Tibial nerve (tissue), 4 donors: ENCODE results near the gene ZNF613. TPM values are rescaled to one million over a fixed set of nuclear protein-coding genes. Genes with fewer than 3 reads are reported as not detected.

Experiments used
- DNase-seq, 2 donors: peaks; one replicate each; pipeline ENCODE4 v3.0.0-alpha.2; 2019; ENCODE audit warnings: low spot score in 2 of 2
- H3K27ac ChIP-seq, 4 donors: fragments of 200-600 bp; sonication (generic) in 3 of 4; one replicate each; pipeline ENCODE4 v1.5.1; 2017 to 2019; ENCODE audit warnings: mild to moderate bottlenecking in 1 of 4
- H3K27me3 ChIP-seq, 2 donors: fragments of 200-600 bp; sonication (generic) in 1 of 2; one replicate each; pipeline versions ENCODE4 v1.5.1 to v1.6.0; 2017 to 2019
- H3K36me3 ChIP-seq, 3 donors: fragments of 200-600 bp; sonication (generic); one replicate each; pipeline ENCODE4 v1.5.1; 2018 to 2019
- H3K4me1 ChIP-seq, 4 donors: fragments of 200-600 bp; sonication (generic) in 3 of 4; one replicate each; pipeline ENCODE4 v1.5.1; 2017 to 2019
- H3K4me3 ChIP-seq, 4 donors: fragments of 200-600 bp; sonication (generic) in 3 of 4; one replicate each; pipeline ENCODE4 v1.5.1; 2017 to 2019; ENCODE audit warnings: mild to moderate bottlenecking in 1 of 4, moderate library complexity in 1 of 4
- H3K9me3 ChIP-seq, 4 donors: fragments of 200-600 bp; sonication (generic) in 3 of 4; one replicate each; pipeline ENCODE4 v1.5.1; 2017 to 2019
- CTCF ChIP-seq, 5 experiments: fragments of 200-600 bp in 3 of 5; fragments of 450-650 bp in 2 of 5; sonication (generic) in 3 of 5; IDR thresholded peaks; one replicate each; pipeline ENCODE4 v1.5.1; 2016 to 2019; ENCODE audit warnings: antibody characterized with exemption in 5 of 5, mild to moderate bottlenecking in 3 of 5, moderate library complexity in 2 of 5
- EP300 ChIP-seq, 2 donors: sonication (generic); formaldehyde crosslinking; IDR thresholded peaks; one replicate each; pipeline ENCODE4 v1.6.1; 2017; ENCODE audit warnings: antibody characterized with exemption in 2 of 2, mild to moderate bottlenecking in 1 of 2
- POLR2A ChIP-seq, 2 donors: fragments of 450-650 bp; IDR thresholded peaks; one replicate each; pipeline ENCODE4 v1.6.1; 2017; ENCODE audit warnings: antibody characterized with exemption in 2 of 2, mild to moderate bottlenecking in 2 of 2, moderate library complexity in 2 of 2
- WGBS, 2 donors: methylation state at CpG; one replicate each; pipeline ENCODE4 v1.1.5; 2018; 5-methylcytosine and 5-hydroxymethylcytosine counted together
- total RNA-seq, 4 donors: library from RNA; depleted of rRNA; stranded (reverse); fragments of >200 nt; gene quantifications; one replicate each; pipeline ENCODE4 v1.1.0, GENCODE V29; 2016

The ZNF613 gene
- total RNA-seq, 4 donors from 2014 or later = 5.9 to 8.5 (median 7.5) TPM

GRCh38 chr19:51919606-51920005 lies 7.7 kb upstream of the ZNF613 start:
- no peak overlapping the region for H3K27ac ChIP-seq
- no peaks in the 10 kb centered on the region for H3K4me1 ChIP-seq
- no peak for DNase-seq
- H3K9me3 ChIP-seq = peaks cover 0 to 98% (median 30%) of the 10 kb centered on the region in 4 donors
- peaks cover 0 to 5% (median 0%) of the 10 kb centered on the region in 3 donors for H3K36me3 ChIP-seq
- TF ChIP-seq EP300 (IDR thresholded peaks at IDR 0.05) = no peak
- TF ChIP-seq CTCF (IDR thresholded peaks at IDR 0.05) = no peak
- no peak for TF ChIP-seq POLR2A (IDR thresholded peaks at IDR 0.05)
- no peaks in the 10 kb centered on the region for H3K27me3 ChIP-seq
- H3K4me3 ChIP-seq = no peak overlapping the region
- 91 to 92% methylated on average over 3 of the region's 3 CpGs for WGBS, 2 donors

GRCh38 chr19:51921949-51922348 lies 5.3 kb upstream of the ZNF613 start:
- H3K4me3 ChIP-seq = no peak overlapping the region
- H3K4me1 ChIP-seq = peaks cover 0 to 4% (median 0%) of the 10 kb centered on the region in 4 donors
- no peak overlapping the region for H3K27ac ChIP-seq
- 90 to 91% methylated on average over 8 of the region's 8 CpGs for WGBS, 2 donors
- peaks cover 0 to 5% (median 0%) of the 10 kb centered on the region in 3 donors for H3K36me3 ChIP-seq
- TF ChIP-seq CTCF (IDR thresholded peaks at IDR 0.05) (no peak), EP300 (IDR thresholded peaks at IDR 0.05) (no peak)
- peaks cover 0 to 75% (median 21%) of the 10 kb centered on the region in 4 donors for H3K9me3 ChIP-seq
- no peak for DNase-seq
- H3K27me3 ChIP-seq = no peaks in the 10 kb centered on the region

GRCh38 chr19:51926426-51926783 lies 867 bp upstream of the ZNF613 start:
- Histone ChIP-seq H3K9me3 (peaks cover 0 to 44% (median 10%) of the 10 kb centered on the region in 4 donors), H3K36me3 (peaks cover 0 to 27% (median 12%) of the 10 kb centered on the region in 3 donors), H3K4me3 (peak overlapping the region; percentile 45 to 88 (median 74)), H3K27me3 (no peaks in the 10 kb centered on the region), H3K4me1 (peaks cover 0 to 15% (median 3%) of the 10 kb centered on the region in 4 donors), H3K27ac (peak overlapping the region; percentile 74 to 86 (median 82))
- no peak for DNase-seq
- TF ChIP-seq POLR2A (IDR thresholded peaks at IDR 0.05) (no peak), EP300 (IDR thresholded peaks at IDR 0.05) (no peak), CTCF (IDR thresholded peaks at IDR 0.05) (no peak)
- 19% methylated on average over 11 of the region's 11 CpGs for WGBS, 2 donors

GRCh38 chr19:51927859-51928258 lies 587 bp downstream of the ZNF613 start:
- WGBS, 2 donors = 33 to 40% methylated on average over 13 of the region's 13 CpGs
- Histone ChIP-seq H3K9me3 (peaks cover 0 to 44% (median 2%) of the 10 kb centered on the region in 4 donors), H3K27ac (peak overlapping the region in 3 of 4 donors; percentile 80 to 86 (median 83)), H3K4me3 (peak overlapping the region; percentile 45 to 88 (median 74)), H3K27me3 (no peaks in the 10 kb centered on the region), H3K4me1 (peaks cover 0 to 15% (median 3%) of the 10 kb centered on the region in 4 donors), H3K36me3 (peaks cover 0 to 36% (median 21%) of the 10 kb centered on the region in 3 donors)
- DNase-seq = no peak
- TF ChIP-seq POLR2A (IDR thresholded peaks at IDR 0.05) = no peak
- no peak for TF ChIP-seq CTCF (IDR thresholded peaks at IDR 0.05)
- no peak for TF ChIP-seq EP300 (IDR thresholded peaks at IDR 0.05)

GRCh38 chr19:51931921-51932320 lies 4.6 kb downstream of the ZNF613 start:
- TF ChIP-seq POLR2A (IDR thresholded peaks at IDR 0.05) (no peak), EP300 (IDR thresholded peaks at IDR 0.05) (no peak), CTCF (IDR thresholded peaks at IDR 0.05) (no peak)
- Histone ChIP-seq H3K27me3 (no peaks in the 10 kb centered on the region), H3K36me3 (peaks cover 6 to 77% (median 59%) of the 10 kb centered on the region in 3 donors), H3K9me3 (peaks cover 0 to 69% (median 16%) of the 10 kb centered on the region in 4 donors), H3K4me1 (peaks cover 0 to 11% (median 3%) of the 10 kb centered on the region in 4 donors), H3K27ac (no peak overlapping the region), H3K4me3 (no peak overlapping the region)
- no peak for DNase-seq
- 86 to 93% methylated on average over 8 of the region's 8 CpGs for WGBS, 2 donors
